Measurements from ENCODE around the gene BCL2. TPM values are rescaled to one million over a fixed set of nuclear protein-coding genes. Genes with fewer than 3 reads are reported as not detected.

Gene BCL2
- total and polyA plus RNA-seq, 7 donors = 1.1 to 27.0 (median 8.9) TPM

DNA sequence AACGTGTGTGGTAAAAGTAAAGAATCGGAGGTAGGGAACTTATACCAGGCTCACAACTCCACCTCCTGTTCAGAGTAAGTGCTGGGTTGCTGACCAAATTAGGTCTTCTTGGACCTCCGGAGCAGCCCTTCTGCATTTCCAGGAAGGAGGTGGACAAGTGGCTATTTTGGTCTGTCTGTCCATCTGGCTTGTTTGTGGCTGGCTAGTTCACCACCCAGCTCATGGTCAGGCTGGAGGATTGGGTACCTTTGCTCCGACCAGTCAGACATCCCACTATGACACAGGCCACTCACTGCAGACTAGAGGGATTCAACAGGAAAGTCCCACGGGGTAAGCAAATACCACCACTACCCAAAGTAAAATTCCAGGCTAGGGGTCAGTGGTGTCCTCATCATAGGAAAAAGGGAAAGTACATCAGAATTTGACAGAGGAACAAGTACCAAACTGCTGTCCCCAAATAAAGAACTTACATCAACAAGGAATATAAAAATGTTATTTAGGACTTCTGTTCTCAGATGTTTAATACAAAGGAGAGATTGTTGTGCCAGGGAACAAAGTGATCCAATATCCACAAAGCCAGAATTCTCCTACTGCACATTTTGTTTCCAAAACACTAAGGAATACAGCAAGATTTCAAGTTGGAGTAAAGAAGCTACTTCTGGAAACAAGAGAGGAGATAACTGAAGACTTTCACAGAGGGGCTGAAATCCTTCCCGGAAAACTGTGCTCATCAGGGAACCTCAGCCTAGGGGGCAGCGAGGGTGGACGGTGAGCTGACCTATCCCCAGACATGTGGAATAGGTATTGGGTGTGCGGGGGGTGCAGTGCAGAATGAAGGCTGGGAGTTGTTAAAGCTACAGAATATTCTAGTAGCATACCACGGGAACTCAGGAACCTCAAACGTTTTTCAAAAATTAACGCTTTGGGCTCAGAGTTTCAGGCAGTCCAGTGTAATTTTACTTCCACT lies 56.9 kb downstream of the BCL2 start:
- TF ChIP-seq, protein P1, sequence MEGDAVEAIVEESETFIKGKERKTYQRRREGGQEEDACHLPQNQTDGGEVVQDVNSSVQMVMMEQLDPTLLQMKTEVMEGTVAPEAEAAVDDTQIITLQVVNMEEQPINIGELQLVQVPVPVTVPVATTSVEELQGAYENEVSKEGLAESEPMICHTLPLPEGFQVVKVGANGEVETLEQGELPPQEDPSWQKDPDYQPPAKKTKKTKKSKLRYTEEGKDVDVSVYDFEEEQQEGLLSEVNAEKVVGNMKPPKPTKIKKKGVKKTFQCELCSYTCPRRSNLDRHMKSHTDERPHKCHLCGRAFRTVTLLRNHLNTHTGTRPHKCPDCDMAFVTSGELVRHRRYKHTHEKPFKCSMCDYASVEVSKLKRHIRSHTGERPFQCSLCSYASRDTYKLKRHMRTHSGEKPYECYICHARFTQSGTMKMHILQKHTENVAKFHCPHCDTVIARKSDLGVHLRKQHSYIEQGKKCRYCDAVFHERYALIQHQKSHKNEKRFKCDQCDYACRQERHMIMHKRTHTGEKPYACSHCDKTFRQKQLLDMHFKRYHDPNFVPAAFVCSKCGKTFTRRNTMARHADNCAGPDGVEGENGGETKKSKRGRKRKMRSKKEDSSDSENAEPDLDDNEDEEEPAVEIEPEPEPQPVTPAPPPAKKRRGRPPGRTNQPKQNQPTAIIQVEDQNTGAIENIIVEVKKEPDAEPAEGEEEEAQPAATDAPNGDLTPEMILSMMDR (IDR thresholded peaks at IDR 0.05) = peak; percentile 23
- Histone ChIP-seq H3K4me3 (peak overlapping the region; percentile 11), H3K36me3 (ENCODE audit: insufficient read depth in 1 of 2, low read depth in 1 of 2) (no peaks in the 10 kb centered on the region), H3K27me3 (ENCODE audit: insufficient read depth in 3 of 3, low read length in 2 of 3) (no peaks in the 10 kb centered on the region), H3K9me3 (no peaks in the 10 kb centered on the region), H3K4me1 (peaks cover 50% of the 10 kb centered on the region), H3K27ac (peak overlapping the region; percentile 79)
- DNase-seq = peak; percentile 28 to 63
- ATAC-seq = peak; percentile 87 to 91 (median 90)
- WGBS, 3 donors = 20 to 38% (median 22%) methylated on average over 12 of the region's 12 CpGs
- intact Hi-C loops (cut with DNase I) = loop anchor here (5.0 to 10.0 kb wide), 3 partner anchors 125 to 735 kb away; no protein-coding TSS in a partner anchor

DNA sequence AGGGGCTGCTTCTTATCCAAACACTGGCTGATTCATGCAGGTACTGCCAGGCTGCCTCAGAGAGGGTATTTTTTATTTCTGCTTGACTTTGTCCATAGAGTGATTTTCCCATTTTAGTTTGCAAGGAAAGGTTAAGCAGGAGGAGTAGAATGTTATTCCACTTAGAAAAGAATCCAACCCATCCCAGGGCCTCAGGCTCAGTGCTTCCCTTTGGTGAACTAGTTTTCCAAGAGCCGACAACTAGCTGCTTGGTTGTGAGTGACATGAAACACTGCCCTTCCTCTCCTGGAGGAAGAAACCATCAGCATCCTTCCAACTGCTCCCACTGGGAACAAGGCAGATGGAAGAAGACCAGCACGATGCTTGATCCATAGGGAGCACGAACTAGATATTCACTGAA lies 58.5 kb downstream of the BCL2 start:
- no peaks in the 10 kb centered on the region for H3K27me3 ChIP-seq (ENCODE audit: insufficient read depth in 3 of 3, low read length in 2 of 3)
- peak overlapping the region; percentile 79 for H3K27ac ChIP-seq
- H3K36me3 ChIP-seq (ENCODE audit: insufficient read depth in 1 of 2, low read depth in 1 of 2) = no peaks in the 10 kb centered on the region
- no peaks in the 10 kb centered on the region for H3K9me3 ChIP-seq
- peaks cover 50% of the 10 kb centered on the region for H3K4me1 ChIP-seq
- ATAC-seq (no peak), DNase-seq (no peak)
- TF ChIP-seq, protein P1 (IDR thresholded peaks at IDR 0.05) = no peak
- no peak overlapping the region for H3K4me3 ChIP-seq
- intact Hi-C loops (cut with DNase I) = loop anchor here (5.0 to 10.0 kb wide), 3 partner anchors 124 to 734 kb away; no protein-coding TSS in a partner anchor
- 62 to 84% (median 74%) methylated on average over 3 of the region's 3 CpGs for WGBS, 3 donors

DNA sequence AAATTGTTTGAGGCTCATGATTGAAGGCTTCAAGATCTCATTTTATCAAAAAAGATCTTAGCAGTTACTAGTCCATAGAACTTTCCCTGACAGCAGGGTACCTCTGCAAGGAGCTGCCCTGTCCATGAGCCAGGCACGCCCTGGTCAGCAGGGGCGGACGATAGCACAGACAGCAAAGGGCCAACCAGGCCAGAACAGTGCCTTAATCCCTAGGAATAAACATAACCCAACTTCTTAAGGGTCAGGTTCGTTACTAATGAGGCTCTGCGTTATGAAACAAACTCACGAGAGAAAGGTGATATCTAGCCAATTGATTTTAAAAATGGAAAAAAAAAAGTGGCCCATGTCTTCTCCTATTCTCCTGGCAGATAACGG lies 59.2 kb downstream of the BCL2 start:
- H3K4me3 ChIP-seq = no peak overlapping the region
- TF ChIP-seq, protein P1 (IDR thresholded peaks at IDR 0.05) = no peak
- no peaks in the 10 kb centered on the region for H3K36me3 ChIP-seq (ENCODE audit: insufficient read depth in 1 of 2, low read depth in 1 of 2)
- peak overlapping the region; percentile 79 for H3K27ac ChIP-seq
- H3K27me3 ChIP-seq (ENCODE audit: insufficient read depth in 3 of 3, low read length in 2 of 3) = no peaks in the 10 kb centered on the region
- no peaks in the 10 kb centered on the region for H3K9me3 ChIP-seq
- intact Hi-C loops (cut with DNase I) = loop anchor here (5.0 to 10.0 kb wide), 3 partner anchors 123 to 733 kb away; no protein-coding TSS in a partner anchor
- peaks cover 48% of the 10 kb centered on the region for H3K4me1 ChIP-seq
- WGBS, 3 donors = 34 to 60% (median 35%) methylated on average over 7 of the region's 7 CpGs
- peak in 3 of 4 donors; percentile 57 to 72 (median 57) for ATAC-seq
- peak in 1 of 2 donors; percentile 61 for DNase-seq

DNA sequence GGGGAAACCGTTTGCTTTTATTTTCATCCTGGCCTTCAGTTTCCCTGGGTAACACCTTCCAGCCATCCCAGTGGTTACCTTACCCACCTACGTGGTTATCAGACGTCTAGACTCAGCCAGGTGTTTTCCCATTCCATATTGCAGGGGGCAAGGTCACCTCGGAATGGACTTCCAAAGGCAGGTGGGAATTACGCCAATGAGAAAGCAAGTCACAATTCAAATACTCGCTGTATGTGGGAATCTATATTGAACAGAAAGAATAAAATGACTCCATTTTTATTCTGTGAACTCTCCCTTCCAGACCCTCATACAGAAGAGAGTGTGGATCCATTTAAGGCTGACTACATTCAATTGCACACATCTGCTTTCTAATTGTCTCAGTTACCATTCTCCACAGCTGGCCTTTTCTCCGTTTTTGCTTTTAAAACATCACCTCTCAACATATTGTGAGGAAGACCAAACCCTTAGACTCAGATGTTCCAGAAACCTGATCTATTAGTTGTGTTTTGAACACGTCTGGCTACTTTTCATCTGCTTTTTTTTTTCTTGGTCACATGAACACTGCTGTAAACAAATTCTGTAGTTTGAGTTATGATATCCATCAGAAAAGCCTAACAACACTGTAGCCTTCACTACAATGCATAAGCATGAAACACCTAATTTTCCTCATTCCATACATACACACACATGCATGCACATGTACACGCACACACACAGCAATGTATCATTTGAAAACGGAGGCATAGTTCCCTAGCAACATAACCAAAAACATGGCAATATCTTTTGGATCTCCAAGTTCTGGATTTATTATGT lies 59.8 kb downstream of the BCL2 start:
- WGBS, 3 donors = 56 to 72% (median 57%) methylated on average over 10 of the region's 10 CpGs
- Histone ChIP-seq H3K9me3 (no peaks in the 10 kb centered on the region), H3K36me3 (ENCODE audit: insufficient read depth in 1 of 2, low read depth in 1 of 2) (no peaks in the 10 kb centered on the region), H3K27me3 (ENCODE audit: insufficient read depth in 3 of 3, low read length in 2 of 3) (no peaks in the 10 kb centered on the region), H3K4me3 (no peak overlapping the region), H3K27ac (peak overlapping the region; percentile 79), H3K4me1 (peaks cover 47% of the 10 kb centered on the region)
- intact Hi-C loops (cut with DNase I) = loop anchor here (5.0 to 10.0 kb wide), 4 partner anchors 77 to 732 kb away; no protein-coding TSS in a partner anchor
- ATAC-seq = no peak
- TF ChIP-seq, protein P1 (IDR thresholded peaks at IDR 0.05) = no peak
- DNase-seq = no peak
